ENCODE data around the gene EFS.
"Not testable (repeated sequence)": the region's sequence is repeated elsewhere in the genome, so short reads cannot be mapped to it uniquely, and the experiment has no call there.

The EFS gene

GRCh38 chr14:23404331-23404900, 39.4 kb upstream of the EFS start:
- no peak for DNase-seq (ENCODE audit: low read depth)
- H3K4me3 ChIP-seq (ENCODE audit: low read length), result no peak overlapping the region
- TF ChIP-seq CTCF (conservative IDR thresholded peaks at IDR 0.05; ENCODE audit: low read depth, low read length), result no peak

GRCh38 chr14:23403908-23404307, 38.9 kb upstream of the EFS start:
- no peak for TF ChIP-seq CTCF (conservative IDR thresholded peaks at IDR 0.05; ENCODE audit: low read depth, low read length)
- H3K4me3 ChIP-seq (ENCODE audit: low read length), result no peak overlapping the region
- no peak for DNase-seq (ENCODE audit: low read depth)

- TF ChIP-seq CTCF (conservative IDR thresholded peaks at IDR 0.05; ENCODE audit: low read depth, low read length), result no peak
- no peak overlapping the region for H3K4me3 ChIP-seq (ENCODE audit: low read length)
Observed at GRCh38 chr14:23403139-23403438, 38.1 kb upstream of the EFS start.

GRCh38 chr14:23402296-23403138, 37.5 kb upstream of the EFS start:
- DNase-seq (ENCODE audit: low read depth), result no peak
- TF ChIP-seq CTCF (conservative IDR thresholded peaks at IDR 0.05; ENCODE audit: low read depth, low read length), result no peak
- H3K4me3 ChIP-seq (ENCODE audit: low read length), result no peak overlapping the region

More at GRCh38 chr14:23403139-23403438, 38.1 kb upstream of the EFS start:
- no peak for DNase-seq (ENCODE audit: low read depth)

- no peak for DNase-seq (ENCODE audit: low read depth)
- no peak for TF ChIP-seq CTCF (conservative IDR thresholded peaks at IDR 0.05; ENCODE audit: low read depth, low read length)
- no peak overlapping the region for H3K4me3 ChIP-seq (ENCODE audit: low read length)
Observed at GRCh38 chr14:23401291-23401690, 36.3 kb upstream of the EFS start.

- DNase-seq (ENCODE audit: low read depth); H3K4me3 ChIP-seq (ENCODE audit: low read length): not testable (repeated sequence)
Observed at GRCh38 chr14:23400496-23401149, 35.7 kb upstream of the EFS start.

GRCh38 chr14:23399591-23399990, 34.6 kb upstream of the EFS start:
- no peak overlapping the region for H3K4me3 ChIP-seq (ENCODE audit: low read length)
- no peak for DNase-seq (ENCODE audit: low read depth)
- no peak for TF ChIP-seq CTCF (conservative IDR thresholded peaks at IDR 0.05; ENCODE audit: low read depth, low read length)

Measured in retinal pigment epithelial cell (primary cell).